Body of pancreas (tissue), 4 donors: ENCODE measurements around the gene DHX58. TPM values are rescaled to one million over a fixed set of nuclear protein-coding genes. Genes with fewer than 3 reads are reported as not detected.
A peak's percentile ranks its signal among the peaks of the same experiment; 100 is the strongest.

ENCODE experiments used
- ATAC-seq: fragments of 150-250 bp; one replicate; pipeline ENCODE4 v1.9.1; 2016
- DNase-seq, 4 donors: peaks; one replicate each; pipeline ENCODE4 v3.0.0-alpha.2; 2019
- H3K27ac ChIP-seq, 4 donors: fragments of 200-600 bp; sonication (generic); 1 replicate in 3 of 4; 2 replicates in 1 of 4; pipeline versions ENCODE4 v1.5.1 to v1.6.1; 2016 to 2019; ENCODE audit warnings: mild to moderate bottlenecking in 1 of 4, mixed read lengths in 1 of 4, moderate library complexity in 1 of 4
- H3K27me3 ChIP-seq, 2 donors: fragments of 200-600 bp; sonication (generic); one replicate each; pipeline ENCODE4 v1.6.0; 2016; ENCODE audit warnings: mild to moderate bottlenecking in 1 of 2
- H3K36me3 ChIP-seq, 2 donors: fragments of 200-600 bp; sonication (generic); replicated peaks in 1 of 2; 2 replicates each; pipeline ENCODE4 v1.5.1; 2016; ENCODE audit warnings: low read depth in 2 of 2; ENCODE audit not compliant: insufficient read depth in 1 of 2
- H3K4me1 ChIP-seq: fragments of 200-600 bp; sonication (generic); one replicate; pipeline ENCODE4 v1.6.0; 2016
- H3K4me3 ChIP-seq, 2 donors: fragments of 200-600 bp; sonication (generic); 1 replicate in 1 of 2; 2 replicates in 1 of 2; pipeline ENCODE4 v1.5.1; 2016 to 2019
- H3K9me3 ChIP-seq, 3 donors: fragments of 200-600 bp; sonication (generic); 1 replicate in 2 of 3; 2 replicates in 1 of 3; pipeline ENCODE4 v1.5.1; 2016
- CTCF ChIP-seq, 7 experiments: fragments of 450-650 bp in 4 of 7; fragments of 200-600 bp in 3 of 7; sonication (generic) in 3 of 7; IDR thresholded peaks; one replicate each; pipeline ENCODE4 v1.5.1; 2016 to 2019; ENCODE audit warnings: antibody characterized with exemption in 7 of 7
- POLR2A ChIP-seq, 3 donors: fragments of 450-650 bp; IDR thresholded peaks; one replicate each; pipeline ENCODE4 v1.6.1; 2016; ENCODE audit warnings: antibody characterized with exemption in 3 of 3, mild to moderate bottlenecking in 2 of 3
- WGBS, 2 donors: methylation state at CpG; one replicate each; pipeline ENCODE4 v1.1.5; 2017; 5-methylcytosine and 5-hydroxymethylcytosine counted together
- intact Hi-C: fragments of 100-400 bp; cut with DNase I; formaldehyde crosslinking; loops from one replicate; pipeline ENCODE4 v1.15.1; 2023
- total RNA-seq, 2 donors: library from RNA; depleted of rRNA; stranded (reverse); fragments of >200 nt; gene quantifications; one replicate each; pipeline ENCODE4 v1.1.0, GENCODE V29; 2016

DHX58 gene
- total RNA-seq, 2 donors from 2014 or later, result 5.7 to 19.1 TPM

- no peak overlapping the region for H3K4me3 ChIP-seq
- H3K9me3 ChIP-seq, result no peaks in the 10 kb centered on the region
- intact Hi-C loops, result no loop called here
- H3K36me3 ChIP-seq, result no peaks in the 10 kb centered on the region
- DNase-seq, result peak in 2 of 4 donors; percentile 38 to 43
- H3K4me1 ChIP-seq, result peaks cover 73% of the 10 kb centered on the region
- peak overlapping the region; percentile 21 to 48 (median 37) for H3K27ac ChIP-seq
- no peaks in the 10 kb centered on the region for H3K27me3 ChIP-seq
- no peak for ATAC-seq
- WGBS, 2 donors, result 33 to 52% methylated on average over 2 to 6 of the region's 7 CpGs
- TF ChIP-seq CTCF (IDR thresholded peaks at IDR 0.05) (no peak), POLR2A (IDR thresholded peaks at IDR 0.05) (no peak)
Observed at GRCh38 chr17:42138749-42139492, 26.4 kb upstream of the DHX58 start.

- Histone ChIP-seq H3K36me3 (no peaks in the 10 kb centered on the region), H3K4me1 (peaks cover 78% of the 10 kb centered on the region), H3K4me3 (no peak overlapping the region), H3K27me3 (no peaks in the 10 kb centered on the region), H3K9me3 (no peaks in the 10 kb centered on the region), H3K27ac (peak overlapping the region; percentile 85 to 95 (median 92))
- WGBS, 2 donors, result 14 to 40% methylated on average over 3 of the region's 3 CpGs
- intact Hi-C loops, result no loop called here
- ATAC-seq (no peak), DNase-seq (no peak)
- no peak for TF ChIP-seq CTCF (IDR thresholded peaks at IDR 0.05)
- TF ChIP-seq POLR2A (IDR thresholded peaks at IDR 0.05), result no peak
Observed at GRCh38 chr17:42136654-42137051, 24.1 kb upstream of the DHX58 start.

GRCh38 chr17:42135664-42136653, 23.4 kb upstream of the DHX58 start:
- ATAC-seq, result peak; percentile 93
- WGBS, 2 donors, result 6 to 15% methylated on average over 15 of the region's 15 CpGs
- no peaks in the 10 kb centered on the region for H3K27me3 ChIP-seq
- H3K36me3 ChIP-seq, result no peaks in the 10 kb centered on the region
- H3K27ac ChIP-seq, result peak overlapping the region; percentile 85 to 95 (median 92)
- H3K4me1 ChIP-seq, result peaks cover 78% of the 10 kb centered on the region
- intact Hi-C loops, result no loop called here
- DNase-seq, result peak; percentile 91 to 97 (median 96)
- H3K4me3 ChIP-seq, result no peak overlapping the region
- H3K9me3 ChIP-seq, result no peaks in the 10 kb centered on the region
- TF ChIP-seq CTCF (IDR thresholded peaks at IDR 0.05) (peak in 2 of 7 experiments; percentile 21 to 30), POLR2A (IDR thresholded peaks at IDR 0.05) (peak; percentile 46 to 62 (median 59))

GRCh38 chr17:42135151-42135550, 22.6 kb upstream of the DHX58 start:
- DNase-seq, result no peak
- 38 to 47% methylated on average over 6 of the region's 6 CpGs for WGBS, 2 donors
- Histone ChIP-seq H3K4me1 (peaks cover 81% of the 10 kb centered on the region), H3K27me3 (no peaks in the 10 kb centered on the region), H3K9me3 (no peaks in the 10 kb centered on the region), H3K4me3 (no peak overlapping the region), H3K36me3 (no peaks in the 10 kb centered on the region), H3K27ac (peak overlapping the region; percentile 85 to 95 (median 92))
- no peak for ATAC-seq
- intact Hi-C loops, result no loop called here
- TF ChIP-seq CTCF (IDR thresholded peaks at IDR 0.05) (no peak), POLR2A (IDR thresholded peaks at IDR 0.05) (no peak)
